Measurements from ENCODE around the gene RRP15. TPM values are rescaled to one million over a fixed set of nuclear protein-coding genes. Genes with fewer than 3 reads are reported as not detected.
"Not testable (repeated sequence)": the region's sequence is repeated elsewhere in the genome, so short reads cannot be mapped to it uniquely, and the experiment has no call there.

RRP15 gene
- total and polyA plus RNA-seq, 11 donors = 4.1 to 25.3 (median 17.6) TPM

DNA sequence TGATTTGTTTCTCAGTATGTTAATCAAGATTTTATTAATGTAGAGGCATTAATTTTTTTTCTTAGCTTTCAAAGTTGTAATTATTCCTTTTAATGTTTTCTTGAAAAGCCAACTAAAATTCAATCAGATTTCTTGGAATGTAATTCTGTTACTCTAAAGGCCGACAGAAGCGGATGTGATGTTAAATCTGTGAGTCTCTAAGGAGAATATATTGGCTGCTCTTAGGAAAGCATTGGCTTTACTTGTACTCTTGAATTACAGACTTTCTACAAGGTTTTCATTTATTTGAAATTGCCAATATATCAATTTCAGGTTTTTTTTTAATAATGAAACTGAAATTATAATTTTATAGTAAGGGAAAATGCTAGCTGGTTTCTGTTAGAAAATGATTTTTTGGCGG lies 29.2 kb downstream of the RRP15 start:
- Histone ChIP-seq H3K36me3 (peaks cover 0 to 27% (median 0%) of the 10 kb centered on the region in 9 donors), H3K4me3 (no peak overlapping the region), H3K4me1 (no peaks in the 10 kb centered on the region), H3K27me3 (no peaks in the 10 kb centered on the region), H3K9me3 (no peaks in the 10 kb centered on the region), H3K27ac (no peak overlapping the region)
- intact Hi-C loops (cut with DNase I) = no loop called here
- DNase-seq (no peak), ATAC-seq (no peak)
- TF ChIP-seq, protein P1, sequence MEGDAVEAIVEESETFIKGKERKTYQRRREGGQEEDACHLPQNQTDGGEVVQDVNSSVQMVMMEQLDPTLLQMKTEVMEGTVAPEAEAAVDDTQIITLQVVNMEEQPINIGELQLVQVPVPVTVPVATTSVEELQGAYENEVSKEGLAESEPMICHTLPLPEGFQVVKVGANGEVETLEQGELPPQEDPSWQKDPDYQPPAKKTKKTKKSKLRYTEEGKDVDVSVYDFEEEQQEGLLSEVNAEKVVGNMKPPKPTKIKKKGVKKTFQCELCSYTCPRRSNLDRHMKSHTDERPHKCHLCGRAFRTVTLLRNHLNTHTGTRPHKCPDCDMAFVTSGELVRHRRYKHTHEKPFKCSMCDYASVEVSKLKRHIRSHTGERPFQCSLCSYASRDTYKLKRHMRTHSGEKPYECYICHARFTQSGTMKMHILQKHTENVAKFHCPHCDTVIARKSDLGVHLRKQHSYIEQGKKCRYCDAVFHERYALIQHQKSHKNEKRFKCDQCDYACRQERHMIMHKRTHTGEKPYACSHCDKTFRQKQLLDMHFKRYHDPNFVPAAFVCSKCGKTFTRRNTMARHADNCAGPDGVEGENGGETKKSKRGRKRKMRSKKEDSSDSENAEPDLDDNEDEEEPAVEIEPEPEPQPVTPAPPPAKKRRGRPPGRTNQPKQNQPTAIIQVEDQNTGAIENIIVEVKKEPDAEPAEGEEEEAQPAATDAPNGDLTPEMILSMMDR (IDR thresholded peaks at IDR 0.05) = no peak
- TF ChIP-seq POLR2A (IDR thresholded peaks at IDR 0.05) = no peak
- 86 to 93% (median 88%) methylated on average over 3 of the region's 3 CpGs for WGBS, 4 donors

DNA sequence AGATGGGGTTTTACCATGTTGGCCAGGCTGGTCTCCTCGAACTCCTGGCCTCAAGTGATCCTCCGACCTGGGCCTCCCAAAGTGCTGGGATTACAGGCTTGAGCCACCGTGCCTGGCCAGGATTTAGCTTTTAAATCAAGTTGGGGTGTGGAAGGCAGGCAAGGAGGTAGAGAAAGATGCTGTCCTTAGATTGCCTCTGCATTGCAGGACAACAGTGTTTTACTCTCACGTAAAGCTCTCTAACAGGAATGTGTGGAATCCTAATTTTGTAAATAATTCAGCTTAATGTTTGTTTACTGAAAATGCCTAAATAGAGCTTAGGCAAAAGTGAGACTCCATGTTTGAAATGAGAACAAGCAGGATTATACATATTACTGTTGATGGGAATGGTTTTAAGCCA lies 30.5 kb downstream of the RRP15 start:
- WGBS, 4 donors = 94 to 98% (median 95%) methylated on average over 4 of the region's 4 CpGs

DNA sequence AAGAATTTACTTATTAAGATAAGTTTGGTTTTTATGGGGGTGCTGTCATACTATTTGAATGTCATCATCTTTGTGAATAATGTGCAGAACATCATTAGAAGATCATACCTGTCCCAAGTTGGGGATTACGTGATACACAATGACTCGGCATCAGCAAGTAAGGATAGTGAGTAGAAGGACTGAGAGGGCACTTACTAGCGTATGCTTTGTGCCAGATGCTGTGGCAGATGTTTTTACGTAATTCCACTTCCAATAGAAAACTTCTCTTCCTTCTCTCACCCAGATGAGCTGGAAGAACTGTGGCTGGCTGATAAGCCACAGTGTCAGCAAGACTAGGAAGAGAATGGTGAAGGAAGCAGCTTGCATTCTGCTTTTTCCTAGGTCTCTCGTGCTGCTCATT lies 32.0 kb downstream of the RRP15 start:
- H3K4me1 ChIP-seq = no peaks in the 10 kb centered on the region
- no peaks in the 10 kb centered on the region for H3K9me3 ChIP-seq
- no peak for ATAC-seq
- peaks cover 0 to 12% (median 0%) of the 10 kb centered on the region in 9 donors for H3K36me3 ChIP-seq
- intact Hi-C loops (cut with DNase I) = no loop called here
- 74 to 90% (median 87%) methylated on average over 5 of the region's 5 CpGs for WGBS, 4 donors
- DNase-seq = no peak
- no peak overlapping the region for H3K27ac ChIP-seq
- no peak overlapping the region for H3K4me3 ChIP-seq
- no peak for TF ChIP-seq POLR2A (IDR thresholded peaks at IDR 0.05)
- TF ChIP-seq, protein P1 (IDR thresholded peaks at IDR 0.05) = no peak
- no peaks in the 10 kb centered on the region for H3K27me3 ChIP-seq

More for the DNA sequence above, 30.5 kb downstream of the RRP15 start:
- Histone ChIP-seq H3K4me3 (no peak overlapping the region), H3K9me3 (no peaks in the 10 kb centered on the region), H3K27ac (no peak overlapping the region), H3K4me1 (no peaks in the 10 kb centered on the region), H3K27me3 (no peaks in the 10 kb centered on the region), H3K36me3 (peaks cover 0 to 19% (median 0%) of the 10 kb centered on the region in 9 donors)
- DNase-seq = no peak
- TF ChIP-seq, protein P1 (IDR thresholded peaks at IDR 0.05) = no peak
- no peak for TF ChIP-seq POLR2A (IDR thresholded peaks at IDR 0.05)
- no peak for ATAC-seq
- intact Hi-C loops (cut with DNase I) = no loop called here

DNA sequence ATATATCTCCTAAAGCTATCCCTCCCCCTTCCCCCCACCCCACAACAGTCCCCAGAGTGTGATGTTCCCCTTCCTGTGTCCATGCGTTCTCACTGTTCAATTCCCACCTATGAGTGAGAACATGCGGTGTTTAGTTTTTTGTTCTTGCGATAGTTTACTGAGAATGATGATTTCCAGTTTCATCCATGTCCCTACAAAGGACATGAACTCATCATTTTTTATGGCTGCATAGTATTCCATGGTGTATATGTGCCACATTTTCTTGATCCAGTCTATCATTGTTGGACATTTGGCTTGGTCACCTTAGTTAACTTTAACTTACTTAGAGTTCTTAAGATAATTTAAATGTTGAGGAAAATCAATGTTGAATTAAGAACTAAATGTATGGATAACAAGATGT lies 35.1 kb downstream of the RRP15 start:
- ATAC-seq, H3K4me3 ChIP-seq, H3K27me3 ChIP-seq, DNase-seq, H3K4me1 ChIP-seq, H3K9me3 ChIP-seq, H3K27ac ChIP-seq: not testable (repeated sequence)
- intact Hi-C loops (cut with DNase I) = loop anchor here in 4 of 10 donors (10.0 kb wide), 3 partner anchors 1095 to 1495 kb away; no protein-coding TSS in a partner anchor
- peaks cover 0 to 25% (median 19%) of the 10 kb centered on the region in 9 donors for H3K36me3 ChIP-seq
- WGBS, 4 donors = 94 to 100% (median 98%) methylated on average over 1 to 3 of the region's 3 CpGs

DNA sequence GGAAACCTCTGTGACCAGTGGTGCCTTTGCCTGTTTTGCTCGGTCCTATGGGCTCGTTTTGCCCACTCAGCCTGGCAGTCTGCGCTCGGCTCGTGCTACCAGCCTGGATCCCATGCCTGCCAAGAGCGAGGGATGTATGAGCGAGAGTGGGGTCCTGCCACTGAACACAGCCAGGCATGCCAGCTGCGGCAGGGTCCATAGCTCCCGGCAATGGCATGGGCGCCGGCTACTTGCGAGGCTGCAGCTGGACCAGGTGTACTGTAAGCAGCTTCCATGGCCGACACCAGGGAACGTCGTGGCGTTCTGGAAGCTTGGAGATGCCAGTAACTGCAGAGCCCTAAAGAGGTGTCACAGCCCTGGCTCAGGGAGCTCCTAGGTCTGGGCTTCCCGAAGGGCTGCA lies 37.7 kb downstream of the RRP15 start:
- peaks cover 0 to 29% (median 19%) of the 10 kb centered on the region in 9 donors for H3K36me3 ChIP-seq
- H3K4me1 ChIP-seq = no peaks in the 10 kb centered on the region
- no peaks in the 10 kb centered on the region for H3K27me3 ChIP-seq
- DNase-seq = no peak
- 94 to 97% (median 95%) methylated on average over 16 to 17 of the region's 17 CpGs for WGBS, 4 donors
- no peak overlapping the region for H3K4me3 ChIP-seq
- ATAC-seq = no peak
- intact Hi-C loops (cut with DNase I) = loop anchor here in 4 of 10 donors (10.0 kb wide), 3 partner anchors 1092 to 1492 kb away; no protein-coding TSS in a partner anchor
- no peaks in the 10 kb centered on the region for H3K9me3 ChIP-seq
- H3K27ac ChIP-seq = no peak overlapping the region
- TF ChIP-seq POLR2A (IDR thresholded peaks at IDR 0.05) = no peak
- TF ChIP-seq, protein P1 (IDR thresholded peaks at IDR 0.05) = no peak
